GM23338 (cell line): Measurements from ENCODE around the gene MAPK11.

Experiments
- CTCF ChIP-seq, 2 experiments: fragments of 200-600 bp in 1 of 2; sonication (generic) in 1 of 2; conservative IDR thresholded peaks; 2 replicates each; pipeline versions ENCODE4 v1.5.1 to v1.6.1; 2016 to 2017; ENCODE audit warnings: antibody characterized with exemption in 2 of 2, low read depth in 2 of 2, mild to moderate bottlenecking in 2 of 2, moderate library complexity in 1 of 2
- EZH2 ChIP-seq: fragments of 200-600 bp; sonication (generic); IDR thresholded peaks from one replicate; pipeline ENCODE4 v1.8.0; 2017; ENCODE audit warnings: antibody characterized with exemption, mild to moderate bottlenecking, low read depth; ENCODE audit not compliant: unreplicated experiment
- EZH2phosphoT487 ChIP-seq: fragments of 200-600 bp; sonication (generic); IDR thresholded peaks from one replicate; pipeline ENCODE4 v1.8.1; 2018; ENCODE audit warnings: antibody characterized with exemption; ENCODE audit not compliant: unreplicated experiment
- NANOG ChIP-seq: IDR thresholded peaks from 2 replicates; pipeline ENCODE4 v1.6.1; 2016; ENCODE audit warnings: antibody characterized with exemption, borderline replicate concordance
- POLR2AphosphoS5 ChIP-seq: IDR thresholded peaks from 2 replicates; pipeline ENCODE4 v1.6.1; 2016; ENCODE audit warnings: antibody characterized with exemption, low read depth
- REST ChIP-seq: IDR thresholded peaks from one replicate; pipeline ENCODE4 v1.6.1; 2018; ENCODE audit warnings: antibody characterized with exemption; ENCODE audit not compliant: unreplicated experiment
- STAT1 ChIP-seq: IDR thresholded peaks from one replicate; pipeline ENCODE4 v1.6.1; 2016; ENCODE audit warnings: antibody characterized with exemption; ENCODE audit not compliant: unreplicated experiment
- ZNF462 ChIP-seq: fragments of 250-450 bp; sonication (Bioruptor Pico); IDR thresholded peaks from 2 replicates; pipeline ENCODE4 v1.5.0; 2020; ENCODE audit warnings: mild to moderate bottlenecking, moderate library complexity

- no peak for TF ChIP-seq CTCF (conservative IDR thresholded peaks at IDR 0.05; ENCODE audit: low read depth in 2 of 2)
- TF ChIP-seq EZH2phosphoT487 = no peak
- no peak for TF ChIP-seq POLR2AphosphoS5
- no peak for TF ChIP-seq EZH2
- TF ChIP-seq REST = no peak
- TF ChIP-seq STAT1 = no peak
- TF ChIP-seq ZNF462 (CRISPR knock-in tag) = no peak
- TF ChIP-seq NANOG = no peak
Observed at GRCh38 chr22:50245214-50246072, 24.7 kb downstream of the MAPK11 start.
